Calu3 (cell line): ENCODE data around the gene DND1. TPM values are rescaled to one million over a fixed set of nuclear protein-coding genes. Genes with fewer than 3 reads are reported as not detected.

Source experiments
- BruUV-seq: library from RNA; stranded (reverse); fragments of 400-500 nt; replicated peaks from 2 replicates; lab custom pipeline; 2021; lab: Mats Ljungman, UMichigan
- CTCF ChIA-PET: fragments of 300-600 bp; sonication (Branson Sonifier 250); formaldehyde crosslinking; loops from one replicate; lab custom pipeline; 2022; ENCODE audit warnings: antibody characterized with exemption; lab: Charles Lee
- DNase-seq: peaks from one replicate; pipeline ENCODE4 v3.0.0; 2022
- H3K27ac Mint-ChIP-seq: one replicate; pipeline ENCODE4 v1.8.0; 2022; ENCODE audit warnings: mixed read lengths; ENCODE audit not compliant: unreplicated experiment
- H3K27me3 Mint-ChIP-seq: one replicate; pipeline ENCODE4 v1.8.0; 2022; ENCODE audit warnings: mixed read lengths; ENCODE audit not compliant: unreplicated experiment
- H3K36me3 Mint-ChIP-seq: one replicate; pipeline ENCODE4 v1.8.0; 2022; ENCODE audit warnings: mild to moderate bottlenecking, moderate library complexity, mixed read lengths; ENCODE audit not compliant: insufficient read depth, unreplicated experiment
- H3K4me1 Mint-ChIP-seq: one replicate; pipeline ENCODE4 v1.8.0; 2022; ENCODE audit warnings: mild to moderate bottlenecking, low read depth, mixed read lengths; ENCODE audit not compliant: unreplicated experiment
- H3K4me3 Mint-ChIP-seq: one replicate; pipeline ENCODE4 v1.8.0; 2022; ENCODE audit warnings: mild to moderate bottlenecking, low read depth, moderate library complexity, mixed read lengths; ENCODE audit not compliant: unreplicated experiment
- H3K9me3 Mint-ChIP-seq: one replicate; pipeline ENCODE4 v1.8.0; 2022; ENCODE audit warnings: low read depth, mixed read lengths; ENCODE audit not compliant: unreplicated experiment
- intact Hi-C: fragments of 100-400 bp; cut with micrococcal nuclease; formaldehyde crosslinking; loops from one replicate; pipeline ENCODE4 v1.10.0; 2022; ENCODE audit not compliant: unreplicated experiment
- total RNA-seq: library from RNA; stranded (reverse); gene quantifications from 2 replicates; pipeline ENCODE4 v1.2.3, GENCODE V29; 2022
- TF ChIP-seq, protein P1 (sequence below): fragments of 200-600 bp; IDR thresholded peaks from one replicate; pipeline ENCODE4 v1.8.0; 2022; ENCODE audit warnings: antibody characterized with exemption; ENCODE audit not compliant: unreplicated experiment

Gene DND1
- total RNA-seq, 1 experiment from 2014 or later: 2.9 TPM

DNA sequence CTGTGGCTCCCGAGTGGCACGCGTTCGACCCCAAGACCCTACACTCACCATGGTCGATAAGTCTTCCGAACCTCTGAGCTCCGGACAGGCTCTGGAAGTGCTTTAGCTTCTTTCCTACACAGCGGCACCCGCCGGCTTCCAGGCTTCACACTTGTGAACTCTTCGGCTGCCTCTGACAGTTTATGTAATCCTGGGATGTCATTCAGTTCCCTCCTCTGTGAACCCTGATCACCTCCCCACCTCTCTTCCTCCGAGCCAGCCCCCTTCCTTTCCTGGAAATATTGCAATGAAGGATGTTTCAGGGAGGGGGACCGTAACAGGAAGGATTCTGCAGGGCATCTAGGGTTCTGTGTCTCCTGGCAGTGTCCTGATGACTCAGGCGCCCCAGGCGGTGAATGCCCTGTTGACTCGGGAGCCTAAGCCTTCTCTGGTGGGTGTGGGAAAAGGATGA is 40.3 kb downstream of the DND1 start, which contains the start of gene CD14:
Gene CD14, minus strand, starts transcription at position 155 of the 451 bp plus-strand sequence. Its CDS starts 104 bp downstream, at position 51.
- Mint-ChIP-seq H3K4me3 (peak within 1 kb of the TSS; percentile 81), H3K27ac (peak within 1 kb of the TSS; percentile 39), H3K4me1 (peaks cover 29% of the 10 kb centered on the region), H3K27me3 (peaks cover 14% of the 10 kb centered on the region), H3K36me3 (peaks cover 18% of the 10 kb centered on the region), H3K9me3 (peaks cover 3% of the 10 kb centered on the region)
- TF ChIP-seq, protein P1, sequence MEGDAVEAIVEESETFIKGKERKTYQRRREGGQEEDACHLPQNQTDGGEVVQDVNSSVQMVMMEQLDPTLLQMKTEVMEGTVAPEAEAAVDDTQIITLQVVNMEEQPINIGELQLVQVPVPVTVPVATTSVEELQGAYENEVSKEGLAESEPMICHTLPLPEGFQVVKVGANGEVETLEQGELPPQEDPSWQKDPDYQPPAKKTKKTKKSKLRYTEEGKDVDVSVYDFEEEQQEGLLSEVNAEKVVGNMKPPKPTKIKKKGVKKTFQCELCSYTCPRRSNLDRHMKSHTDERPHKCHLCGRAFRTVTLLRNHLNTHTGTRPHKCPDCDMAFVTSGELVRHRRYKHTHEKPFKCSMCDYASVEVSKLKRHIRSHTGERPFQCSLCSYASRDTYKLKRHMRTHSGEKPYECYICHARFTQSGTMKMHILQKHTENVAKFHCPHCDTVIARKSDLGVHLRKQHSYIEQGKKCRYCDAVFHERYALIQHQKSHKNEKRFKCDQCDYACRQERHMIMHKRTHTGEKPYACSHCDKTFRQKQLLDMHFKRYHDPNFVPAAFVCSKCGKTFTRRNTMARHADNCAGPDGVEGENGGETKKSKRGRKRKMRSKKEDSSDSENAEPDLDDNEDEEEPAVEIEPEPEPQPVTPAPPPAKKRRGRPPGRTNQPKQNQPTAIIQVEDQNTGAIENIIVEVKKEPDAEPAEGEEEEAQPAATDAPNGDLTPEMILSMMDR: no peak
- peak; percentile 66 for DNase-seq
- CTCF ChIA-PET: interaction anchor here (1.0 to 2.0 kb wide), 5 partner anchors 14 to 85 kb away, joined by 3 to 8 read pairs (median 7); partner anchors contain the start of genes EIF4EBP3, IK, NDUFA2 and SRA1
- intact Hi-C loops: loop anchor here (2.0 to 10.0 kb wide), 2 partner anchors 228 to 260 kb away; partner anchors contain the start of gene ANKHD1
- BruUV-seq: no TSS peak

DNA sequence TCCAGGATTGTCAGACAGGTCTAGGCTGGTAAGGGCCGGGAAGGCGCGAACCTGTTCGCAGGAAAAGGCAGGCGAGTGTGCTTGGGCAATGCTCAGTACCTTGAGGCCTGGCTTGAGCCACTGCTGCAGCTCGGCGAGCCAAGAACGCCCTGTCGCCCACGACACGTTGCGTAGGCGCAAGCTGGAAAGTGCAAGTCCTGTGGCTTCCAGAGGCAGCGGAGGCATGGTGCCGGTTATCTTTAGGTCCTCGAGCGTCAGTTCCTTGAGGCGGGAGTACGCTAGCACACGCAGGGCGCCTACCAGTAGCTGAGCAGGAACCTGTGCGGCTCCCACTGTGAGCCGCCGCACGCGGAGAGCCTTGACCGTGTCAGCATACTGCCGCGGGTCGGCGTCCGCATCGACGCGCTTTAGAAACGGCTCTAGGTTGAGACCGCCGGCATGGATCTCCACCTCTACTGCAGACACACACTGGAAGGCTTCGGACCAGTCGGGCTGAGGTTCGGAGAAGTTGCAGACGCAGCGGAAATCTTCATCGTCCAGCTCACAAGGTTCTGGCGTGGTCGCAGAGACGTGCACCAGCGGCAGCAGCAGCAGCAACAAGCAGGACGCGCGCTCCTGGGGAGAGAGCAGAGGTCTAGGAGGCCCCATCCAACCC is 40.9 kb downstream of the DND1 start:
- Mint-ChIP-seq H3K27ac (peak overlapping the region; percentile 39), H3K36me3 (peaks cover 18% of the 10 kb centered on the region), H3K4me3 (peak overlapping the region; percentile 81), H3K27me3 (peaks cover 14% of the 10 kb centered on the region), H3K4me1 (peaks cover 24% of the 10 kb centered on the region), H3K9me3 (peaks cover 5% of the 10 kb centered on the region)
- peak; percentile 58 for DNase-seq
- intact Hi-C loops: loop anchor here (2.0 to 10.0 kb wide), 2 partner anchors 228 to 260 kb away; partner anchors contain the start of gene ANKHD1
- TF ChIP-seq, protein P1: no peak
- CTCF ChIA-PET: interaction anchor here (1.0 to 2.0 kb wide), 5 partner anchors 15 to 85 kb away, joined by 3 to 8 read pairs (median 7); partner anchors contain the start of genes EIF4EBP3, IK, NDUFA2 and SRA1
- BruUV-seq: no TSS peak

GRCh38 chr5:140631831-140632365 is 41.5 kb downstream of the DND1 start:
- no TSS peak for BruUV-seq

GRCh38 chr5:140631036-140631417 is 42.3 kb downstream of the DND1 start:
- peaks cover 18% of the 10 kb centered on the region for H3K36me3 Mint-ChIP-seq
- BruUV-seq: no TSS peak
- no peak for DNase-seq
- CTCF ChIA-PET: no interaction called here
- H3K4me3 Mint-ChIP-seq: peak overlapping the region; percentile 81
- TF ChIP-seq, protein P1: no peak
- intact Hi-C loops: loop anchor here (10.0 kb wide), 1 partner anchor 226 kb away; the partner anchor contains the start of gene ANKHD1
- no peak overlapping the region for H3K27ac Mint-ChIP-seq
- peaks cover 8% of the 10 kb centered on the region for H3K9me3 Mint-ChIP-seq
- H3K4me1 Mint-ChIP-seq: peaks cover 24% of the 10 kb centered on the region
- peaks cover 19% of the 10 kb centered on the region for H3K27me3 Mint-ChIP-seq

More at GRCh38 chr5:140631831-140632365, 41.5 kb downstream of the DND1 start:
- Mint-ChIP-seq H3K36me3 (peaks cover 18% of the 10 kb centered on the region), H3K9me3 (peaks cover 7% of the 10 kb centered on the region), H3K4me3 (peak overlapping the region; percentile 81), H3K27ac (no peak overlapping the region), H3K27me3 (peaks cover 14% of the 10 kb centered on the region), H3K4me1 (peaks cover 24% of the 10 kb centered on the region)
- intact Hi-C loops: loop anchor here (2.0 to 10.0 kb wide), 2 partner anchors 227 to 259 kb away; partner anchors contain the start of gene ANKHD1
- DNase-seq: peak; percentile 51
- CTCF ChIA-PET: interaction anchor here (1.2 to 2.0 kb wide), 3 partner anchors 15 to 84 kb away, joined by 7 to 8 read pairs (median 7); partner anchors contain the start of genes EIF4EBP3, IK and NDUFA2
- TF ChIP-seq, protein P1: no peak
